ENCODE results near the gene ZFP92.

The ZFP92 gene

DNA sequence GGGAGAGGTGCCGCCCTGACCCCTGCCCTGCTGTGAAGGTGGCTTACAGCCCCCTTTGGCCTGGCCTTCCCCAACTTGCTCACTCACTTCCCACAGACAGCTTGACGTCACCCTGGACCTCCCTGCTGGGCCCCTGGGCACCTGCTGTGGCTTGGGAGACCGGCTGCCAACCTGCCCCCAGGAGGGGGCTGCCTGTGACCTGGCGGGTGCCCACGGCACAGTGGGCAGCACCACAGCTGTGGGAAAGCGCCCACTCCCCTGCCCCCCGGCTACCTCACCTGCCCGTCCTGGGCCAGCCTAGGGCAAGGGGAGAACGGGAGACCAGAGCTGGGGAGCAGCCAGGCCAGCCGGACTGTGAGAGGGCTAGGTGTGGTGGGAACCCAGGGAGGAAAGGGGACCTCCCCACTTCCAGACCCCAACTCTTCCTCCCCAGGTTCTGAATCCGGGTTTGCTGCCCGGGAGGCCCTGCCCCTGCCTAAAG, 2.4 kb upstream of the ZFP92 start:
- H3K27me3 ChIP-seq (ENCODE audit: control insufficient read depth in 2 of 2, insufficient read depth in 2 of 2, low read length in 2 of 2): peaks cover 10 to 11% of the 10 kb centered on the region in 2 donors

DNA sequence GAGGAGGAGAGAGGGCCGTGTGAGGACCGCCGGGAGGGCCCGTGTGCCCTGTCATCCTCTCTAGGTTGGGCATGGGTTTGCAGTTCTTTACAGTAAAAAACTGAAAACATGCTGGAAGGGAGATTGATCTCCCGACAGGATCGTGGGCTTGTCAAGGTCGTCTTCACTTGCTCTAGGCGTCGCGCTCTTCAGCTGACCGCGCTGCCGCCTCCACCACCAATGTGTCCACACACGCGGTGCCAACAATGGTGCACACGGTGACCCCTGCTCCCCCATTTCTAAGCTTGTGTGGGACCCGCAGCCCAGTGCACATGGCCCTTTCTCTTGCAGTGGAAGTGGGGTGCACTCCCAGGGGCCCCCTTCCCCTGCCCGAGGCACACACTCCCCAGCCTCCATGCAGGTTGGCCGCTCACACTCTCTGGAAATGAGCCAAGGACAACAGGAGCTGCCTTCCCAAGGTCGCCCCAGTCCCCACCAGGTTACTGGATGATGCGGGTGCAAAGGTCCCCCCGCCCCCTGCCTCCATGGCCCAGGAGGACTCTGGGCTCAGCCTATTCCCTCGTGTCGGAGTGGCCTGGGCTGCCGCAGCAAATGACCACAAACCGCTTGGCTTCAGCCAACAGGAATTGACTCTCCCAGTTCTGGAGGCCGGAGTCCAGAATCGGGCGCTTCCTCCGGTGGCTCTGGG, 1.7 kb upstream of the ZFP92 start:
- H3K9me3 ChIP-seq (ENCODE audit: control insufficient read depth in 2 of 2, low read length in 2 of 2): no peaks in the 10 kb centered on the region

More for the DNA sequence above, 2.4 kb upstream of the ZFP92 start:
- no peaks in the 10 kb centered on the region for H3K36me3 ChIP-seq (ENCODE audit: control insufficient read depth in 2 of 2, insufficient read depth in 2 of 2, low read length in 2 of 2)
- no peaks in the 10 kb centered on the region for H3K9me3 ChIP-seq (ENCODE audit: control insufficient read depth in 2 of 2, low read length in 2 of 2)
- no peak overlapping the region for H3K9ac ChIP-seq (ENCODE audit: low read depth in 1 of 2, low read length in 2 of 2)
- no peak overlapping the region for H3K27ac ChIP-seq (ENCODE audit: low read depth in 2 of 2, low read length in 2 of 2)
- no peak overlapping the region for H3K4me3 ChIP-seq (ENCODE audit: low read length in 2 of 2)
- H3K4me1 ChIP-seq (ENCODE audit: control insufficient read depth in 2 of 2, insufficient read depth in 2 of 2, low read length in 2 of 2): no peaks in the 10 kb centered on the region

DNA sequence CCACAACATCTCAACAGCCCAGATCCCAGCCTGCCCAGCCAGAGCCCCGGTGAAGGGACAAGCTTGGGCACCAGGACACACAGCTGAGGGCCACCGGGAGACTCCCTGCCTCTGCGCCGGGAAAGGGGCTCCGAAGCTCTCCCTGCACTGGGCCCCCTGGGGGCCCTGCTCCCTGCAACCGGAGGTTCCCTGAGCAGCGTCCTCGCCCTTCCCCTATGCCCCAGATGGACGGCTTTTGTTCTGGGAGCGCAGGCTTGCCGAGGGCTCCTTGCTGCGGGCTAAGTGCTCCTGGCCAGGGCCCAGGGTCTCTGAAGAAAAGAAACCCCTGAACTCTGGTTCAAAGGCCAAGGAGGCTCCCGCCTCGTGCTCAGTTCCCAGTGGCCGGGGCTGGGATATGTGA, 899 bp upstream of the ZFP92 start:
- Histone ChIP-seq H3K4me1 (ENCODE audit: control insufficient read depth in 2 of 2, insufficient read depth in 2 of 2, low read length in 2 of 2) (no peaks in the 10 kb centered on the region), H3K27ac (ENCODE audit: low read depth in 2 of 2, low read length in 2 of 2) (no peak overlapping the region), H3K4me3 (ENCODE audit: low read length in 2 of 2) (no peak overlapping the region), H3K36me3 (ENCODE audit: control insufficient read depth in 2 of 2, insufficient read depth in 2 of 2, low read length in 2 of 2) (no peaks in the 10 kb centered on the region), H3K27me3 (ENCODE audit: control insufficient read depth in 2 of 2, insufficient read depth in 2 of 2, low read length in 2 of 2) (peaks cover 10 to 11% of the 10 kb centered on the region in 2 donors), H3K9me3 (ENCODE audit: control insufficient read depth in 2 of 2, low read length in 2 of 2) (no peaks in the 10 kb centered on the region), H3K9ac (ENCODE audit: low read depth in 1 of 2, low read length in 2 of 2) (no peak overlapping the region)

More for the DNA sequence above, 1.7 kb upstream of the ZFP92 start:
- Histone ChIP-seq H3K27ac (ENCODE audit: low read depth in 2 of 2, low read length in 2 of 2) (no peak overlapping the region), H3K9ac (ENCODE audit: low read depth in 1 of 2, low read length in 2 of 2) (no peak overlapping the region), H3K27me3 (ENCODE audit: control insufficient read depth in 2 of 2, insufficient read depth in 2 of 2, low read length in 2 of 2) (peaks cover 10 to 11% of the 10 kb centered on the region in 2 donors), H3K4me1 (ENCODE audit: control insufficient read depth in 2 of 2, insufficient read depth in 2 of 2, low read length in 2 of 2) (no peaks in the 10 kb centered on the region), H3K4me3 (ENCODE audit: low read length in 2 of 2) (no peak overlapping the region), H3K36me3 (ENCODE audit: control insufficient read depth in 2 of 2, insufficient read depth in 2 of 2, low read length in 2 of 2) (no peaks in the 10 kb centered on the region)

- no peak overlapping the region for H3K9ac ChIP-seq (ENCODE audit: low read depth in 1 of 2, low read length in 2 of 2)
- no peaks in the 10 kb centered on the region for H3K9me3 ChIP-seq (ENCODE audit: control insufficient read depth in 2 of 2, low read length in 2 of 2)
- no peaks in the 10 kb centered on the region for H3K4me1 ChIP-seq (ENCODE audit: control insufficient read depth in 2 of 2, insufficient read depth in 2 of 2, low read length in 2 of 2)
- H3K4me3 ChIP-seq (ENCODE audit: low read length in 2 of 2): no peak overlapping the region
- H3K27ac ChIP-seq (ENCODE audit: low read depth in 2 of 2, low read length in 2 of 2): no peak overlapping the region
- H3K27me3 ChIP-seq (ENCODE audit: control insufficient read depth in 2 of 2, insufficient read depth in 2 of 2, low read length in 2 of 2): peaks cover 10 to 11% of the 10 kb centered on the region in 2 donors
- no peaks in the 10 kb centered on the region for H3K36me3 ChIP-seq (ENCODE audit: control insufficient read depth in 2 of 2, insufficient read depth in 2 of 2, low read length in 2 of 2)
These were observed 401 bp upstream of the ZFP92 start for GRCh38 chrX:153410888-153411254.

DNA sequence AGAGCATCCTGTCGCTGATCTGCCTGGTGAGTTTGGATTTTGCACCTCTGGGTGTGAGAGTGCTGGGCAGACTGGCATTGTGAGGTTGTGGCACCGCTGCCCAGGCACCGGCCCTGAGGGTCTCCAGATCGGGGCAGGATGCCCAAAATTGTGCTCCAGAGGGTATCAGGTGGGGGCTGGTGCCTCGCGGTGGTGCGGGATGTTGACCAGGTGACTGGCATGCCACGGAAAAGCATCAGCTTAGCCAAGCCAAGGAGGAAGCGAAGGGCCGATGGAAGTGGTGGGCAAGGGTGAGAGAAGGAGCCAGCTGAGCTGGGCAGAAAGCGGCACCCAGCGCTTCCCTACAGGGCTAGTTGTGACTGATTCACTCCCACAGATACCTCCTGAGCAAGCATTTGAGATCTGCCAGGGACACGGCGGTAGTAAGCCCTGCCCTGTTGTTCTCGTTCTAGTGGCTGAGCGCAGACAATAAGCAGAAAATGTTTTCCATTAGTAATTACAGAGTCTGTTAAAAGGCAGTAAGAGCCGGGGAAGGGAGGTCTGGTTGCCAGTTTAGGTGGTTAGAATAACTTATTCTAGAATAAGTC, 809 bp downstream of the ZFP92 start:
- Histone ChIP-seq H3K9ac (ENCODE audit: low read depth in 1 of 2, low read length in 2 of 2) (no peak overlapping the region), H3K36me3 (ENCODE audit: control insufficient read depth in 2 of 2, insufficient read depth in 2 of 2, low read length in 2 of 2) (no peaks in the 10 kb centered on the region), H3K4me3 (ENCODE audit: low read length in 2 of 2) (peak overlapping the region; percentile 33 to 45), H3K27ac (ENCODE audit: low read depth in 2 of 2, low read length in 2 of 2) (no peak overlapping the region), H3K27me3 (ENCODE audit: control insufficient read depth in 2 of 2, insufficient read depth in 2 of 2, low read length in 2 of 2) (peaks cover 10 to 17% of the 10 kb centered on the region in 2 donors), H3K9me3 (ENCODE audit: control insufficient read depth in 2 of 2, low read length in 2 of 2) (no peaks in the 10 kb centered on the region), H3K4me1 (ENCODE audit: control insufficient read depth in 2 of 2, insufficient read depth in 2 of 2, low read length in 2 of 2) (no peaks in the 10 kb centered on the region)

DNA sequence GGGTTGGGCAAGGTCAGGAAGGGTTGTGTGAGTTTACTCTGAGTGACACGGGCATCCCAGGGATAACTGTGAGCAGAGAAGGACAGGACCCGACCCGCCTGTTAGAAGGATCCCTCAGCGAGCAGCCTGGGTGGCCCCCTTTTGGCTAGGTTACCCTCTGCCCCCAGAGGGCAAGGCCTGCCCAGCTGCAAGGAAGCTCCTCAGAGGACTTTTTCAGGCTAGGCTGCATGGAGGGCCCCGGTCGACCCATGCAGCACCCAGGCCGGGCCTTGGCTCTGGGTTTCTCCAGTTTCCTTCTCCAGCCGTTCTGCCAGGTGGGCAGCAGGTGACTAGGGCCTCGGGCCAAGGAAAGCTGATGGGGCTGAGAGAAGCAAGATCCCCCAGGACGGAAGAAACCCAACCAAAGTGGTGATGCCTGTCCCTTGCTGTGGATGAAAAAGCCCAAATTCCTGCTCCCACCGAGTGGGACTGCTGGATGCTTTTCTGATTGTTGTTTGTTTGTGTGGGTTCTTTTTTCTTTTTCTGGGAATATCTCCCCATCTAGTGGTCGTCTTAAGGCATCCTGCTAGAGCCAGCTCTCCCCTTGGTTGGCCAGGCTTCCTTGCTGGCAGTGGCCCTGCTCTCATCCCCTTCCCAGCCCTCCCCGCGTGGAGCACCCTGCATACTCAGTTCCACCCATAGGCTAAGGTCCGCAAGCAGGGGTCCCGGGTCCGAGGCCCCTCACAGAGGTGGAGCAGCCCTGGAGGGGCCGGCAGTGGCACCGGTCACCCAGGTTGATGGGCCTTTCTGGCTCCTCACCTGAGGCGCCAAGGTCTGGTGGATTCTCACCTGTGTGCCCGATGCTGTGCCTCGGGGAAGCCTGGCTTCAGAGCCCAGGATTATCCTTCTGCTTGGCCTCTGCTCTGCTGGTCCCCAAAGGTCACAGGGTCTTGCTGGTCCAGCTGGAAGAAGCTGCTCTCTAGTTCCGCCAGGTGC, 1.8 kb downstream of the ZFP92 start:
- no peak overlapping the region for H3K4me3 ChIP-seq (ENCODE audit: low read length in 2 of 2)
- H3K27me3 ChIP-seq (ENCODE audit: control insufficient read depth in 2 of 2, insufficient read depth in 2 of 2, low read length in 2 of 2): peaks cover 10 to 17% of the 10 kb centered on the region in 2 donors
- H3K27ac ChIP-seq (ENCODE audit: low read depth in 2 of 2, low read length in 2 of 2): no peak overlapping the region
- H3K9me3 ChIP-seq (ENCODE audit: control insufficient read depth in 2 of 2, low read length in 2 of 2): no peaks in the 10 kb centered on the region
- H3K4me1 ChIP-seq (ENCODE audit: control insufficient read depth in 2 of 2, insufficient read depth in 2 of 2, low read length in 2 of 2): no peaks in the 10 kb centered on the region
- H3K9ac ChIP-seq (ENCODE audit: low read depth in 1 of 2, low read length in 2 of 2): no peak overlapping the region
- no peaks in the 10 kb centered on the region for H3K36me3 ChIP-seq (ENCODE audit: control insufficient read depth in 2 of 2, insufficient read depth in 2 of 2, low read length in 2 of 2)

DNA sequence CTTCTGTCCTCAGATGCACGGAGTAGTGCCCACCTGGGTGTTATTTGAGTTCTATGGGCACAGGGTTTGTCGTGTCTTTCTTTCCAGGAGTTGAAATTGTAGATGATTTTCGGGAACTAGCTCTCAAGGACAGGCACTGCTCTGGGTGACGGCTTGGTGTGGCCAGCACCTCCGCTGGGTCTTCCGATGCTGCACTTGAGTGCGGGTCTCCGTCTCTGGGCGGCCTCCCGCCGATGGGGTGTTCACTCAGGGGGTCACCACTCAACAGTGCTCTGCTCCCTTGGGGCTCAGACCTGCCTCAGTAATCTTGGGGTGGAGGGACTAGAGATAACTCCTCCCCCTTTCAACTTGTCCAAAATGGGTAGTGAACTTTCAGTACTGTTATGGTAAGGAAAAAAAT, 2.5 kb downstream of the ZFP92 start:
- Histone ChIP-seq H3K4me1 (ENCODE audit: control insufficient read depth in 2 of 2, insufficient read depth in 2 of 2, low read length in 2 of 2) (no peaks in the 10 kb centered on the region), H3K9ac (ENCODE audit: low read depth in 1 of 2, low read length in 2 of 2) (no peak overlapping the region), H3K36me3 (ENCODE audit: control insufficient read depth in 2 of 2, insufficient read depth in 2 of 2, low read length in 2 of 2) (no peaks in the 10 kb centered on the region)

GRCh38 chrX:153414856-153415510, 3.7 kb downstream of the ZFP92 start:
- Histone ChIP-seq H3K36me3 (ENCODE audit: control insufficient read depth in 2 of 2, insufficient read depth in 2 of 2, low read length in 2 of 2) (no peaks in the 10 kb centered on the region), H3K4me3 (ENCODE audit: low read length in 2 of 2) (no peak overlapping the region), H3K4me1 (ENCODE audit: control insufficient read depth in 2 of 2, insufficient read depth in 2 of 2, low read length in 2 of 2) (no peaks in the 10 kb centered on the region), H3K27ac (ENCODE audit: low read depth in 2 of 2, low read length in 2 of 2) (no peak overlapping the region), H3K27me3 (ENCODE audit: control insufficient read depth in 2 of 2, insufficient read depth in 2 of 2, low read length in 2 of 2) (peaks cover 10 to 13% of the 10 kb centered on the region in 2 donors), H3K9ac (ENCODE audit: low read depth in 1 of 2, low read length in 2 of 2) (no peak overlapping the region), H3K9me3 (ENCODE audit: control insufficient read depth in 2 of 2, low read length in 2 of 2) (no peaks in the 10 kb centered on the region)

More for the DNA sequence above, 2.5 kb downstream of the ZFP92 start:
- H3K27me3 ChIP-seq (ENCODE audit: control insufficient read depth in 2 of 2, insufficient read depth in 2 of 2, low read length in 2 of 2): peaks cover 10 to 15% of the 10 kb centered on the region in 2 donors
- no peak overlapping the region for H3K27ac ChIP-seq (ENCODE audit: low read depth in 2 of 2, low read length in 2 of 2)
- H3K4me3 ChIP-seq (ENCODE audit: low read length in 2 of 2): no peak overlapping the region
- H3K9me3 ChIP-seq (ENCODE audit: control insufficient read depth in 2 of 2, low read length in 2 of 2): no peaks in the 10 kb centered on the region

- no peaks in the 10 kb centered on the region for H3K36me3 ChIP-seq (ENCODE audit: control insufficient read depth in 2 of 2, insufficient read depth in 2 of 2, low read length in 2 of 2)
- H3K27ac ChIP-seq (ENCODE audit: low read depth in 2 of 2, low read length in 2 of 2): no peak overlapping the region
- H3K4me3 ChIP-seq (ENCODE audit: low read length in 2 of 2): no peak overlapping the region
- no peak overlapping the region for H3K9ac ChIP-seq (ENCODE audit: low read depth in 1 of 2, low read length in 2 of 2)
- no peaks in the 10 kb centered on the region for H3K9me3 ChIP-seq (ENCODE audit: control insufficient read depth in 2 of 2, low read length in 2 of 2)
- H3K4me1 ChIP-seq (ENCODE audit: control insufficient read depth in 2 of 2, insufficient read depth in 2 of 2, low read length in 2 of 2): no peaks in the 10 kb centered on the region
- H3K27me3 ChIP-seq (ENCODE audit: control insufficient read depth in 2 of 2, insufficient read depth in 2 of 2, low read length in 2 of 2): peaks cover 5 to 10% of the 10 kb centered on the region in 2 donors
These were observed 5.6 kb downstream of the ZFP92 start for GRCh38 chrX:153416781-153417450.
